ENCODE data around the gene CDR2L.
"Not testable (repeated sequence)": the region's sequence is repeated elsewhere in the genome, so short reads cannot be mapped to it uniquely, and the experiment has no call there.

CDR2L gene

GRCh38 chr17:75003070-75003956, 15.9 kb downstream of the CDR2L start:
- Mint-ChIP-seq H3K36me3 (ENCODE audit: low read depth) (peaks cover 52% of the 10 kb centered on the region), H3K27ac (peak overlapping the region; percentile 54), H3K9me3 (no peaks in the 10 kb centered on the region)

GRCh38 chr17:75003957-75004355, 16.5 kb downstream of the CDR2L start:
- H3K4me1 Mint-ChIP-seq (ENCODE audit: low read depth), result peaks cover 38% of the 10 kb centered on the region
- intact Hi-C loops (cut with micrococcal nuclease), result no loop called here
- no peak overlapping the region for H3K27ac Mint-ChIP-seq
- H3K9me3 Mint-ChIP-seq, result no peaks in the 10 kb centered on the region
- H3K27me3 Mint-ChIP-seq, result peaks cover 19% of the 10 kb centered on the region
- H3K4me3 Mint-ChIP-seq, result no peak overlapping the region
- peaks cover 52% of the 10 kb centered on the region for H3K36me3 Mint-ChIP-seq (ENCODE audit: low read depth)

More at GRCh38 chr17:75003070-75003956, 15.9 kb downstream of the CDR2L start:
- Mint-ChIP-seq H3K27me3 (peaks cover 19% of the 10 kb centered on the region), H3K4me1 (ENCODE audit: low read depth) (peaks cover 45% of the 10 kb centered on the region), H3K4me3 (no peak overlapping the region)
- intact Hi-C loops (cut with micrococcal nuclease), result no loop called here

- intact Hi-C loops (cut with micrococcal nuclease), result no loop called here
- Mint-ChIP-seq H3K4me1 (ENCODE audit: low read depth) (peaks cover 34% of the 10 kb centered on the region), H3K36me3 (ENCODE audit: low read depth) (peaks cover 52% of the 10 kb centered on the region), H3K27me3 (peaks cover 19% of the 10 kb centered on the region), H3K27ac (no peak overlapping the region), H3K9me3 (no peaks in the 10 kb centered on the region), H3K4me3 (no peak overlapping the region)
Measured at GRCh38 chr17:75004371-75004770, 16.9 kb downstream of the CDR2L start.

- H3K27ac Mint-ChIP-seq, result no peak overlapping the region
- peaks cover 32% of the 10 kb centered on the region for H3K4me1 Mint-ChIP-seq (ENCODE audit: low read depth)
- H3K36me3 Mint-ChIP-seq (ENCODE audit: low read depth), result peaks cover 52% of the 10 kb centered on the region
- H3K27me3 Mint-ChIP-seq, result peaks cover 19% of the 10 kb centered on the region
- intact Hi-C loops (cut with micrococcal nuclease), result no loop called here
- H3K4me3 Mint-ChIP-seq, result no peak overlapping the region
- H3K9me3 Mint-ChIP-seq, result no peaks in the 10 kb centered on the region
Measured at GRCh38 chr17:75005291-75005690, 17.9 kb downstream of the CDR2L start.

- H3K4me1 Mint-ChIP-seq (ENCODE audit: low read depth), result peaks cover 30% of the 10 kb centered on the region
- H3K27ac Mint-ChIP-seq, result peak overlapping the region; percentile 26
- intact Hi-C loops (cut with micrococcal nuclease), result loop anchor here (1.0 kb wide), 1 partner anchor 45 kb away; no protein-coding TSS in a partner anchor
- H3K4me3 Mint-ChIP-seq, H3K9me3 Mint-ChIP-seq: not testable (repeated sequence)
- H3K36me3 Mint-ChIP-seq (ENCODE audit: low read depth), result peaks cover 48% of the 10 kb centered on the region
- peaks cover 19% of the 10 kb centered on the region for H3K27me3 Mint-ChIP-seq
Measured at GRCh38 chr17:75006084-75006483, 18.7 kb downstream of the CDR2L start.

- no peak overlapping the region for H3K4me3 Mint-ChIP-seq
- H3K4me1 Mint-ChIP-seq (ENCODE audit: low read depth), result peaks cover 24% of the 10 kb centered on the region
- H3K36me3 Mint-ChIP-seq (ENCODE audit: low read depth), result peaks cover 42% of the 10 kb centered on the region
- H3K27ac Mint-ChIP-seq, result peak overlapping the region; percentile 26
- H3K9me3 Mint-ChIP-seq, result no peaks in the 10 kb centered on the region
- intact Hi-C loops (cut with micrococcal nuclease), result loop anchor here (1.0 kb wide), 1 partner anchor 45 kb away; no protein-coding TSS in a partner anchor
- peaks cover 19% of the 10 kb centered on the region for H3K27me3 Mint-ChIP-seq
Measured at GRCh38 chr17:75006653-75007052, 19.2 kb downstream of the CDR2L start.

- H3K4me3 Mint-ChIP-seq, result no peak overlapping the region
- H3K4me1 Mint-ChIP-seq (ENCODE audit: low read depth), result peaks cover 20% of the 10 kb centered on the region
- peaks cover 15% of the 10 kb centered on the region for H3K27me3 Mint-ChIP-seq
- H3K9me3 Mint-ChIP-seq, result no peaks in the 10 kb centered on the region
- intact Hi-C loops (cut with micrococcal nuclease), result no loop called here
- no peak overlapping the region for H3K27ac Mint-ChIP-seq
- peaks cover 32% of the 10 kb centered on the region for H3K36me3 Mint-ChIP-seq (ENCODE audit: low read depth)
Measured at GRCh38 chr17:75008373-75008772, 20.9 kb downstream of the CDR2L start.

- Mint-ChIP-seq H3K36me3 (ENCODE audit: low read depth) (peaks cover 23% of the 10 kb centered on the region), H3K27me3 (peaks cover 11% of the 10 kb centered on the region), H3K4me1 (ENCODE audit: low read depth) (peaks cover 27% of the 10 kb centered on the region), H3K9me3 (no peaks in the 10 kb centered on the region), H3K27ac (no peak overlapping the region), H3K4me3 (no peak overlapping the region)
- intact Hi-C loops (cut with micrococcal nuclease), result no loop called here
Measured at GRCh38 chr17:75009139-75009724, 21.8 kb downstream of the CDR2L start.

GRCh38 chr17:75010683-75011400, 23.4 kb downstream of the CDR2L start:
- H3K4me1 Mint-ChIP-seq (ENCODE audit: low read depth), result peaks cover 37% of the 10 kb centered on the region
- H3K27ac Mint-ChIP-seq, result no peak overlapping the region
- H3K9me3 Mint-ChIP-seq, result no peaks in the 10 kb centered on the region
- H3K27me3 Mint-ChIP-seq, result peaks cover 2% of the 10 kb centered on the region
- H3K36me3 Mint-ChIP-seq (ENCODE audit: low read depth), result peaks cover 19% of the 10 kb centered on the region
- H3K4me3 Mint-ChIP-seq, result no peak overlapping the region
- intact Hi-C loops (cut with micrococcal nuclease), result no loop called here

GRCh38 chr17:75011401-75012095, 24.1 kb downstream of the CDR2L start:
- Mint-ChIP-seq H3K27ac (peak overlapping the region; percentile 95), H3K36me3 (ENCODE audit: low read depth) (peaks cover 25% of the 10 kb centered on the region), H3K9me3 (no peaks in the 10 kb centered on the region), H3K4me1 (ENCODE audit: low read depth) (peaks cover 32% of the 10 kb centered on the region), H3K4me3 (no peak overlapping the region), H3K27me3 (peaks cover 2% of the 10 kb centered on the region)
- intact Hi-C loops (cut with micrococcal nuclease), result no loop called here

- peaks cover 27% of the 10 kb centered on the region for H3K4me1 Mint-ChIP-seq (ENCODE audit: low read depth)
- H3K27ac Mint-ChIP-seq, result peak overlapping the region; percentile 95
- H3K27me3 Mint-ChIP-seq, result peaks cover 2% of the 10 kb centered on the region
- no peaks in the 10 kb centered on the region for H3K9me3 Mint-ChIP-seq
- H3K36me3 Mint-ChIP-seq (ENCODE audit: low read depth), result peaks cover 29% of the 10 kb centered on the region
- intact Hi-C loops (cut with micrococcal nuclease), result no loop called here
- peak overlapping the region; percentile 93 for H3K4me3 Mint-ChIP-seq
Measured at GRCh38 chr17:75012096-75012345, 24.6 kb downstream of the CDR2L start.

- peaks cover 2% of the 10 kb centered on the region for H3K27me3 Mint-ChIP-seq
- peaks cover 27% of the 10 kb centered on the region for H3K4me1 Mint-ChIP-seq (ENCODE audit: low read depth)
- H3K36me3 Mint-ChIP-seq (ENCODE audit: low read depth), result peaks cover 30% of the 10 kb centered on the region
- peak within 1 kb of the TSS; percentile 93 for H3K4me3 Mint-ChIP-seq
- intact Hi-C loops (cut with micrococcal nuclease), result no loop called here
- H3K27ac Mint-ChIP-seq, result peak within 1 kb of the TSS; percentile 95
- H3K9me3 Mint-ChIP-seq, result no peaks in the 10 kb centered on the region
Measured at GRCh38 chr17:75012346-75013091, 25.1 kb downstream of the CDR2L start, which contains the start of gene MRPL58. MRPL58 (plus strand) TSS chr17:75012670; CDS start chr17:75012687, 17 bp downstream.

GRCh38 chr17:75013092-75013559, 25.7 kb downstream of the CDR2L start:
- H3K9me3 Mint-ChIP-seq, result no peaks in the 10 kb centered on the region
- peaks cover 30% of the 10 kb centered on the region for H3K36me3 Mint-ChIP-seq (ENCODE audit: low read depth)
- peaks cover 27% of the 10 kb centered on the region for H3K4me1 Mint-ChIP-seq (ENCODE audit: low read depth)
- intact Hi-C loops (cut with micrococcal nuclease), result no loop called here
- H3K4me3 Mint-ChIP-seq, result peak overlapping the region; percentile 93
- H3K27ac Mint-ChIP-seq, result peak overlapping the region; percentile 95
- H3K27me3 Mint-ChIP-seq, result no peaks in the 10 kb centered on the region

Data from dendritic cell treated with granulocyte-macrophage colony-stimulating factor and Interleukin-4, amounts not matched to agents 40 ng/mL and 50 ng/mL, for 4 days (primary cell).